Spleen (tissue), 11 donors: ENCODE measurements around the gene NKX2-2. TPM values are rescaled to one million over a fixed set of nuclear protein-coding genes. Genes with fewer than 3 reads are reported as not detected.

ENCODE experiments used
- DNase-seq: peaks from one replicate; pipeline ENCODE4 v3.0.0-alpha.2; 2020
- H3K27ac ChIP-seq, 8 donors: fragments of 200-600 bp; sonication (generic) in 7 of 8; 1 replicate in 4 of 8; 2 replicates in 4 of 8; pipeline versions ENCODE4 v1.5.0 to v1.8.0; 2016 to 2021; ENCODE audit warnings: inconsistent platforms in 4 of 8, mild to moderate bottlenecking in 4 of 8, moderate library complexity in 1 of 8
- H3K27me3 ChIP-seq, 7 donors: fragments of 200-600 bp; sonication (generic) in 6 of 7; replicated peaks in 1 of 7; 1 replicate in 4 of 7; 2 replicates in 3 of 7; pipeline versions ENCODE4 v1.5.0 to v1.8.0; 2016 to 2021; ENCODE audit warnings: inconsistent platforms in 3 of 7, mild to moderate bottlenecking in 1 of 7
- H3K36me3 ChIP-seq, 6 donors: fragments of 200-600 bp; sonication (generic) in 5 of 6; 1 replicate in 4 of 6; 2 replicates in 2 of 6; pipeline versions ENCODE4 v1.5.0 to v1.8.0; 2016 to 2021; ENCODE audit warnings: inconsistent platforms in 2 of 6
- H3K4me1 ChIP-seq, 6 donors: fragments of 200-600 bp; sonication (generic) in 5 of 6; 1 replicate in 3 of 6; 2 replicates in 3 of 6; pipeline versions ENCODE4 v1.5.0 to v1.8.0; 2016 to 2021; ENCODE audit warnings: inconsistent platforms in 3 of 6
- H3K4me3 ChIP-seq, 8 donors: fragments of 200-600 bp; sonication (generic) in 7 of 8; 1 replicate in 4 of 8; 2 replicates in 4 of 8; pipeline versions ENCODE4 v1.5.0 to v1.8.0; 2016 to 2021; ENCODE audit warnings: inconsistent platforms in 4 of 8, mild to moderate bottlenecking in 4 of 8, moderate library complexity in 2 of 8
- H3K9me3 ChIP-seq, 8 donors: fragments of 200-600 bp; sonication (generic) in 7 of 8; 1 replicate in 4 of 8; 2 replicates in 4 of 8; pipeline versions ENCODE4 v1.5.0 to v1.8.0; 2016 to 2021; ENCODE audit warnings: inconsistent platforms in 4 of 8
- CTCF ChIP-seq, 11 experiments: fragments of 200-600 bp in 7 of 11; fragments of 450-650 bp in 4 of 11; sonication (generic) in 4 of 11; IDR thresholded peaks in 8 of 11; conservative IDR thresholded peaks in 3 of 11; 1 replicate in 7 of 11; 2 replicates in 4 of 11; pipeline versions ENCODE4 v1.4.0 to v1.8.0; 2016 to 2021; ENCODE audit warnings: antibody characterized with exemption in 11 of 11, inconsistent platforms in 4 of 11, mild to moderate bottlenecking in 1 of 11
- POLR2A ChIP-seq, 3 donors: fragments of 450-650 bp; IDR thresholded peaks; one replicate each; pipeline ENCODE4 v1.5.1; 2017; ENCODE audit warnings: antibody characterized with exemption in 3 of 3, mild to moderate bottlenecking in 1 of 3
- POLR2AphosphoS5 ChIP-seq, 3 donors: sonication (generic); formaldehyde crosslinking; IDR thresholded peaks; one replicate each; pipeline ENCODE4 v1.5.1; 2017; ENCODE audit warnings: antibody characterized with exemption in 3 of 3
- WGBS, 5 donors: extraction: QIAGEN DNeasy Blood & Tissue Kit in 3 of 5; methylation state at CpG; one replicate each; pipeline versions ENCODE4 v1.1.5 to v1.1.7; 2013 to 2018; 5-methylcytosine and 5-hydroxymethylcytosine counted together
- intact Hi-C: fragments of 100-400 bp; cut with DNase I; formaldehyde crosslinking; loops from one replicate; pipeline ENCODE4 v1.15.0; 2023; ENCODE audit warnings: low total_unique reads
- polyA plus RNA-seq, 3 donors: library from polyadenylated mRNA; stranded (reverse); fragments of 200-250 nt; gene quantifications; one replicate each; pipeline ENCODE4 v1.2.1, GENCODE V29; 2013
- total RNA-seq, 7 donors: library from RNA; depleted of rRNA in 3 of 7; stranded (reverse); fragments of >200 nt in 3 of 7; fragmentation: NEBNext Ultra II Directional in 4 of 7; extraction: Animal tissue kit (Norgen Biotek cat#: 25700) in 4 of 7; gene quantifications; one replicate each; pipeline versions ENCODE4 v1.1.0 to v1.2.1, GENCODE V29; 2016 to 2021
- donor health status: healthy with polysubstance abuse.
- donor health status: DM: no; HTN: no; CAD: no; lungs with moderate emphysema.
- donor health status: DM: no; HTN: no; CAD: no.
- donor health status: Bipolar disorder and iron deficiency.
- donor health status: healthy.
- donor health status: DM: no; HTN: no; CAD: no.
- donor health status: DM: yes; HTN: yes; CAD: no.

NKX2-2 gene
- total and polyA plus RNA-seq, 10 donors, result 0.03 TPM; not detected in 9

GRCh38 chr20:21522481-21523280 is 8.8 kb upstream of the NKX2-2 start:
- Histone ChIP-seq H3K4me3 (peak overlapping the region in 3 of 8 donors; percentile 8 to 38 (median 8)), H3K27ac (no peak overlapping the region), H3K9me3 (no peaks in the 10 kb centered on the region), H3K27me3 (peaks cover 18 to 99% (median 82%) of the 10 kb centered on the region in 7 donors), H3K4me1 (peaks cover 0 to 35% (median 18%) of the 10 kb centered on the region in 6 donors), H3K36me3 (no peaks in the 10 kb centered on the region)
- 3 to 14% (median 6%) methylated on average over 38 to 86 of the region's 86 CpGs for WGBS, 5 donors
- intact Hi-C loops, result no loop called here
- no peak for TF ChIP-seq CTCF (IDR thresholded peaks at IDR 0.05 in 8 of 11, conservative IDR thresholded peaks at IDR 0.05 in 3 of 11)
- TF ChIP-seq POLR2AphosphoS5 (IDR thresholded peaks at IDR 0.05), result no peak
- TF ChIP-seq POLR2A (IDR thresholded peaks at IDR 0.05), result no peak
- no peak for DNase-seq

- no peaks in the 10 kb centered on the region for H3K36me3 ChIP-seq
- H3K9me3 ChIP-seq, result no peaks in the 10 kb centered on the region
- peaks cover 0 to 44% (median 22%) of the 10 kb centered on the region in 6 donors for H3K4me1 ChIP-seq
- H3K4me3 ChIP-seq, result peak overlapping the region in 4 of 8 donors; percentile 3 to 38 (median 8)
- H3K27me3 ChIP-seq, result peaks cover 18 to 99% (median 91%) of the 10 kb centered on the region in 7 donors
- WGBS, 5 donors, result 1 to 11% (median 4%) methylated on average over 52 to 104 of the region's 104 CpGs
- TF ChIP-seq POLR2A (IDR thresholded peaks at IDR 0.05) (no peak), POLR2AphosphoS5 (IDR thresholded peaks at IDR 0.05) (no peak), CTCF (IDR thresholded peaks at IDR 0.05 in 8 of 11, conservative IDR thresholded peaks at IDR 0.05 in 3 of 11) (no peak)
- intact Hi-C loops, result no loop called here
- H3K27ac ChIP-seq, result no peak overlapping the region
- no peak for DNase-seq
Observed at GRCh38 chr20:21521596-21522480, 8.0 kb upstream of the NKX2-2 start.

DNA sequence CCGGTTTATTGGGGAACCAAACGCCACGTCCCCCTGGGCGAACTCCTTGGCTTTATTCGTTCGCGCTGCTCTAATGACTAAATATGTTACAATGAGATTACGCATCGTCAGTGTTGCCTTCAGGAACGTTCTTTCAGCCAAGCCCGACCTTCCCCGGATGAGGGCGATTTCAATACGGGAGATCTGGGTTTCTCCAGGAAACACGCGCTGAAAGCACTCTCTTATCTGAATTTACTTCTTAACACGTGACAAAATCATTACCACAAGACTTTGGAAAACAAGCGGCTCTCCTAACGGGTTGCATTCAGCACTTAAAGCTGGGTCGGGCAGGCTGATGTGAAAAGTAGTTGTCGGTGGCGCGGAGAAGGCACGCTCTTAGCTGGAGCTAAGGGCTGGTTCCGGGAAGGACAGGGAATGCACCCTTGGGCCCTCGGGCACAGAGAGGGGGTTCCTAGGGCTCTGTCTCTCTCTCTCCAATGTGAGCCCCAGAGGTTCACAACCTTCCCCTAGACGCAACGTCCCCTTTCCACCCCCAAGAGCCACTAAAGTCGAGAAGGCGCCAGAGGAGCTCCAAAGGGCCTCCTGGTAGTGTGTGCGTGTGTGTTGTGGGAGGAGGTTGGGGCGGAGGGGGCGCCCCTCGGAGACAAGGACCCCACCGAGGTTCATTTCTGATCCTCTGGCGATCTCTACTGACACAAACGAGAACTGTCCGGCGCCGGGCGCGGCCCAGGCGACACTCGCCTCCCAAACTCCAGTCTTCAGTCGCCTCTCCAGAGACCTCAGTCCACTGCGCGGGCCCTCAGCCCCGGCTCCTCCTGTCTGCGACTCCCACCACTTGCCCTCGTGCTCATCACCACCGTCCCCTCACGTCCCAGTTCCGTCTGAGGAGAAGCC is 7.1 kb upstream of the NKX2-2 start:
- intact Hi-C loops, result no loop called here
- peaks cover 18 to 100% (median 98%) of the 10 kb centered on the region in 7 donors for H3K27me3 ChIP-seq
- WGBS, 5 donors, result 4 to 7% (median 5%) methylated on average over 37 to 53 of the region's 53 CpGs
- DNase-seq, result no peak
- TF ChIP-seq POLR2AphosphoS5 (IDR thresholded peaks at IDR 0.05), result no peak
- TF ChIP-seq CTCF (IDR thresholded peaks at IDR 0.05 in 8 of 11, conservative IDR thresholded peaks at IDR 0.05 in 3 of 11), result no peak
- TF ChIP-seq POLR2A (IDR thresholded peaks at IDR 0.05), result no peak
- H3K4me3 ChIP-seq, result no peak overlapping the region
- H3K36me3 ChIP-seq, result no peaks in the 10 kb centered on the region
- no peak overlapping the region for H3K27ac ChIP-seq
- H3K4me1 ChIP-seq, result peaks cover 0 to 50% (median 24%) of the 10 kb centered on the region in 6 donors
- H3K9me3 ChIP-seq, result no peaks in the 10 kb centered on the region
